ENCODE results near the gene ATP8B1.

ATP8B1 gene

DNA sequence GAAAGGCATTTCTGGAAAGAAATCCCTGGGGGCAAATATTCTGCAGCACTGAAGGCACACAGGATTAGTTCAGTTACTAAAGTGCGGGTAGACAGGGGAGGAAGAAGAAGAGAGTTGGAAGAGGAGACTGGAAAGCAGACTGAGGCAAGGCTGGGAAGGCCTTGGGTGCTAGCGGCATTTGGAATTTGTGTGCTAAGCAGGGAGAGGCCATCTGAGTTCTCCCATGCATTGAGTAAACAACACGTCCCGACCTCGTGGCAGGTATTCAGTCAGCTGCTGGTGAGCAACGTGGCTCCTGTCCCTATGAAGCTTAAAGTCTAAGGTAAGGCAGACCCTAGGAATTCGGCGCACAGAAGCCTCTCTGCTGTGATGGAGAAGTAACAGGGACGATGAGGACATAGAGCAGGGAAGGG, 30.7 kb downstream of the ATP8B1 start:
- in situ Hi-C loops (cut with HindIII; ENCODE audit: low sequenced_read_pairs): no loop called here
- no peak for DNase-seq (ENCODE audit: low read depth)
- TF ChIP-seq, protein P1, sequence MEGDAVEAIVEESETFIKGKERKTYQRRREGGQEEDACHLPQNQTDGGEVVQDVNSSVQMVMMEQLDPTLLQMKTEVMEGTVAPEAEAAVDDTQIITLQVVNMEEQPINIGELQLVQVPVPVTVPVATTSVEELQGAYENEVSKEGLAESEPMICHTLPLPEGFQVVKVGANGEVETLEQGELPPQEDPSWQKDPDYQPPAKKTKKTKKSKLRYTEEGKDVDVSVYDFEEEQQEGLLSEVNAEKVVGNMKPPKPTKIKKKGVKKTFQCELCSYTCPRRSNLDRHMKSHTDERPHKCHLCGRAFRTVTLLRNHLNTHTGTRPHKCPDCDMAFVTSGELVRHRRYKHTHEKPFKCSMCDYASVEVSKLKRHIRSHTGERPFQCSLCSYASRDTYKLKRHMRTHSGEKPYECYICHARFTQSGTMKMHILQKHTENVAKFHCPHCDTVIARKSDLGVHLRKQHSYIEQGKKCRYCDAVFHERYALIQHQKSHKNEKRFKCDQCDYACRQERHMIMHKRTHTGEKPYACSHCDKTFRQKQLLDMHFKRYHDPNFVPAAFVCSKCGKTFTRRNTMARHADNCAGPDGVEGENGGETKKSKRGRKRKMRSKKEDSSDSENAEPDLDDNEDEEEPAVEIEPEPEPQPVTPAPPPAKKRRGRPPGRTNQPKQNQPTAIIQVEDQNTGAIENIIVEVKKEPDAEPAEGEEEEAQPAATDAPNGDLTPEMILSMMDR (IDR thresholded peaks at IDR 0.05; ENCODE audit: low read depth, low read length, missing control alignments): no peak
- H3K4me3 ChIP-seq (ENCODE audit: low read depth, low read length): no peak overlapping the region

DNA sequence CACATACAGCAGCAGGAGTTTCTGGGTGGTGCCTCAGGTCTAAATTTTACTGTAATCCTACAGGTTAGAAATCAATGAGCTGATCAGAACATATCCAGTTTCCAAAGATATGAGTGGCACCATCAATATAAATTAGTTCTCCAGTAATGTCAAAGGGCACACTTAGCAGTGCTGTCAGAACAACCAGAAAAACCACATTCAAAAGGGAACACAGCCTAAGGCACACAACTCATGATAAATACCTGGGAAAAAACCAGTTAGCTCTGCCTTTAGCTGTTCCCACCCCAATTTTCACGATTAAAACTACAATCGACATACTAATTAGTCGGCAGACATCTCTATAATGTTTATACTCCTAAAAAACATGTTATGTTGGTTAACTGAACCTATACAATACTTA, 31.5 kb downstream of the ATP8B1 start:
- H3K4me3 ChIP-seq (ENCODE audit: low read depth, low read length): no peak overlapping the region
- TF ChIP-seq, protein P1 (IDR thresholded peaks at IDR 0.05; ENCODE audit: low read depth, low read length, missing control alignments): no peak
- in situ Hi-C loops (cut with HindIII; ENCODE audit: low sequenced_read_pairs): no loop called here
- DNase-seq (ENCODE audit: low read depth): no peak

DNA sequence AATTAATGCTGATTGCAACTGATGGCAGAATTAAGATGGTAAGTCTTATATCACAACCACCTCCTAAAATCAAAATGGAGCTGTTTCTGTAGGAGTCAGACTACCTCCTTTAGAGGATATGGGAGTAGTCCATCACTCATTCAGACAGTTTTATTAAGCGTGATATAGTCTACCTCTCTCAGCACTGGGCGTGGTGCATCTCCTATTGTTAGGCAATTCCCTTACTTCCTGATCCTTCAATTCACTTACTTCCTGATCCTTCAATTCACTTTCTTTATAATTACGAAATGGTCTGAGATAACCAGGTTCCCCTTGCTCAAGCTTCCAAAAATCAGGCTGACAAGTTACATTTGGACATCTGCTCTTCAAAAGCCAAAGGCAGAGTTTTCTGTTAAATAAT, 31.9 kb downstream of the ATP8B1 start:
- in situ Hi-C loops (cut with HindIII; ENCODE audit: low sequenced_read_pairs): no loop called here
- TF ChIP-seq, protein P1 (IDR thresholded peaks at IDR 0.05; ENCODE audit: low read depth, low read length, missing control alignments): no peak
- no peak for DNase-seq (ENCODE audit: low read depth)
- no peak overlapping the region for H3K4me3 ChIP-seq (ENCODE audit: low read depth, low read length)

DNA sequence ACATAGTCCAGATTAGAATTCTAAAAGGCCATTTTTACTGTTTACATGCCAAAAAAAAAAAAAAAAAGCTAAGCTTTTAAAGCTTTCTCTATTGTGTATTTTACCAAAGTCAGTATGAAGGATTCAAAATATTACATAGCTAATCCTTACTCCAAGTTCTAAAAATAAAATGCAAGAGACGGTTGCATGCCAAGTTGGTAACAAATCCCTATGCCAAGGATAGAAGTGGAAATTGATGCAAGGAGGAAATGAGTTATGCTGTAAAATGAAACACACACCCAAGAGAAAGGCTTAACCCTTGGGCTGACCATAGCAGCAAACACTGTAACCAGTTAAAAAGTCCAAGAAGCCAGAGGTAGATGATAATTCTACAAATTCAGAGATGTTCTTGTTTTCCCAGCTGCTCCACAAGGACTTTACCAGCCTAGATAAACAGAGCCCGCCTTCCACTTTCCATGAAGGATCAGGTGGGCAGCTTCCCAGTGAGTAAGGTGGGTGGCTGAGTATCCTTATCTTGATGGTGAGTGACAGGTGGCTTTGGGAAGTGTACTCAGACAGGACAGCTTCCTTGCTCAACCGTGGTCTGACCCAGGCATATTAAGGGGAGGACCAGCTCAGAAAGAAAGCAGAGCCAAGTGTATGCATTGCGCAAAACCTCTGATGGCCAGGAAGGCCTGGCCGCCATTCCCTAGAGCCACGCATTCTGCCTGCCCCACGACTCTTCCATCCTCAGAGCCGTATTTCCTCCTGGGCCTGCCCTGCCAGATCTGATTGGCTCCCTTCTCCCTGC, 34.4 kb downstream of the ATP8B1 start:
- no peak for DNase-seq (ENCODE audit: low read depth)
- TF ChIP-seq, protein P1 (IDR thresholded peaks at IDR 0.05; ENCODE audit: low read depth, low read length, missing control alignments): no peak
- in situ Hi-C loops (cut with HindIII; ENCODE audit: low sequenced_read_pairs): no loop called here
- no peak overlapping the region for H3K4me3 ChIP-seq (ENCODE audit: low read depth, low read length)

DNA sequence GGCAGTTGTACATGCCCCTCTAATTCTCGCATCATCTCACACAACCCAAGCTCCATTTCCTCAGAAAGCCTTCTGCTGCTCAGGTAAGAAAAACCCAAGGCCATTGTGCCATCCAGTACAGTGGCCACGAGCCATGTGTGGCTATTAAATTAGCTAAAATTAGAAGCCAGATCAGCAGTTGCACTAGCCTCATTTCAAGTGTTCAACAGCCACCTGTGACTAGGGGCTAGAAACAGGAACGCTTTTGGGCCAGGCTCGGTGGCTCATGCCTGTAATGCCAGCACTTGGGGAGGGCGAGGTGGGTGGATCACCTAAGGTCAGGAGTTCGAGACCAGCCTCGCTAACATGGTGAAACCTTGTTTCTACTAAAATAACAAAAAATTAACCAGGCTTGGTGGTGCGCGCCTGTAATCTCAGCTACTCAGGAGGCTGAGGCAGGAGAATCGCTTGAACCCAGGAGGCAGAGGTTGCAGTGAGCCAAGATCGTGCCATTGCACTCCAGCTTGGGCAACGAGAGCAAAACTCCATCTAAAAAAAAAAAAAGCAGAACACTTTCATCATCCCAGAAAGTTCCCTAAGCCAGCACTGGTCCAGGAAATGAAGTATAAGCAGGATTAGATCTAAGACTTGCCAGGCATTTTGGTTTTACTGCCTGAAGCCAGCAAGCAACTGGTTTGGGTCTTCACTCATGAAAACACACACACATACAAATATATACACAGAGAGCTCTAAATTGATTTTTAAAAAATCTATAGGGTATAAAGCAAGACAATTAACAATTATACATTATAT, 35.7 kb downstream of the ATP8B1 start:
- TF ChIP-seq, protein P1 (IDR thresholded peaks at IDR 0.05; ENCODE audit: low read depth, low read length, missing control alignments): no peak
- no peak for DNase-seq (ENCODE audit: low read depth)
- in situ Hi-C loops (cut with HindIII; ENCODE audit: low sequenced_read_pairs): no loop called here
- H3K4me3 ChIP-seq (ENCODE audit: low read depth, low read length): no peak overlapping the region

DNA sequence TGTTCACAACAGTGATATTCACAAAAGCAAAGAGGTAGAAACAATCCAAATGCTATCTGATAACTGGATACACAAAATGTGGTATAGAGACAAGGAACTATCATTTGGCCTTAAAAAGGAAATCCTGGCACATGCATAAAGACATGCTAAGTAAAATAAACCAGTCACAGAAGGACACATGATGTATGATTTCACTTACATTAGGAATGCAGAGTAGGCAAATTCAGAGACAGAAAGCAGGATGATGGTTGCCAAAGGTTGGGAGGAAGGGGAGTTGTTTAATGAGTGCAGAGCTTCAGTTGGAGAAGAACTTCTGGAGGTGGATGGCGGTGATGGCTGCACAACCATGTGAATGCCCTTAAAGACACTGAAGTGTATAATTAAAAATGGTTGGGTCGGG, 38.1 kb downstream of the ATP8B1 start:
- TF ChIP-seq, protein P1 (IDR thresholded peaks at IDR 0.05; ENCODE audit: low read depth, low read length, missing control alignments): no peak
- in situ Hi-C loops (cut with HindIII; ENCODE audit: low sequenced_read_pairs): no loop called here
- no peak for DNase-seq (ENCODE audit: low read depth)
- H3K4me3 ChIP-seq (ENCODE audit: low read depth, low read length): no peak overlapping the region
